Ovary (tissue), 3 donors: ENCODE results near the gene OR10G3.

ENCODE experiments used
- CTCF ChIP-seq, 3 donors: fragments of 450-650 bp in 2 of 3; fragments of 200-600 bp in 1 of 3; IDR thresholded peaks; one replicate each; pipeline versions ENCODE4 v1.5.1 to v1.8.0; 2016 to 2022; ENCODE audit warnings: antibody characterized with exemption in 3 of 3, mild to moderate bottlenecking in 1 of 3
- EP300 ChIP-seq: sonication (generic); formaldehyde crosslinking; IDR thresholded peaks from one replicate; pipeline ENCODE4 v1.6.1; 2017; ENCODE audit warnings: antibody characterized with exemption
- POLR2A ChIP-seq: fragments of 450-650 bp; IDR thresholded peaks from one replicate; pipeline ENCODE4 v1.6.1; 2017; ENCODE audit warnings: antibody characterized with exemption, mild to moderate bottlenecking, moderate library complexity
- donor health status: DM: no; HTN: no; CAD: no.

- no peak for TF ChIP-seq CTCF (IDR thresholded peaks at IDR 0.05)
- TF ChIP-seq EP300: no peak
- no peak for TF ChIP-seq POLR2A
These were observed 23.3 kb downstream of the OR10G3 start for GRCh38 chr14:21556378-21557083.
